GM12872 (cell line): ENCODE measurements around the gene PTPN5.

ENCODE experiments used
- CTCF ChIP-seq: IDR thresholded peaks from 3 replicates; pipeline ENCODE4 v1.5.1; 2011; ENCODE audit warnings: low read depth, mild to moderate bottlenecking, low read length, moderate library complexity; ENCODE audit not compliant: insufficient read depth

PTPN5 gene

GRCh38 chr11:18794956-18795355 is 3.4 kb upstream of the PTPN5 start:
- no peak for TF ChIP-seq CTCF

GRCh38 chr11:18792827-18793226 is 1.2 kb upstream of the PTPN5 start:
- no peak for TF ChIP-seq CTCF

- no peak for TF ChIP-seq CTCF
These were observed 501 bp upstream of the PTPN5 start for GRCh38 chr11:18791969-18792628.

DNA sequence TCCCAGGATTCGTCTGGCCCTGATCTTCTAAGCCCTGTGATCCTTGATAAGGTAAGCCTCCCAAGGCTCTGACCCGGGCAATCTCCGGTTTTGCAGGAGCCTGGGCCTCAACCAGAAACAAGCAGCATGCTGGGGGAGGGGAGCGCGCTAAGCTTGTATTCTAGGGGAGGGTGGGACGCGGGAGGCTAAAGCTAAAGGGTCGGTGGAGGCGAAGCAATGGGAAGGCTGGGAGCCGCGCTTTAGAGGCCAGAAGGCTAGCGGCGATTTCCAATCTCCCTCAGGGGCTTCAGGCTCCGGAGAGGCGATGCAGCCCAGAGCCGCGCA is 753 bp downstream of the PTPN5 start:
- no peak for TF ChIP-seq CTCF

GRCh38 chr11:18789942-18790341 is 1.7 kb downstream of the PTPN5 start:
- TF ChIP-seq CTCF, result no peak

- no peak for TF ChIP-seq CTCF
These were observed 6.2 kb downstream of the PTPN5 start for GRCh38 chr11:18785411-18785810.

DNA sequence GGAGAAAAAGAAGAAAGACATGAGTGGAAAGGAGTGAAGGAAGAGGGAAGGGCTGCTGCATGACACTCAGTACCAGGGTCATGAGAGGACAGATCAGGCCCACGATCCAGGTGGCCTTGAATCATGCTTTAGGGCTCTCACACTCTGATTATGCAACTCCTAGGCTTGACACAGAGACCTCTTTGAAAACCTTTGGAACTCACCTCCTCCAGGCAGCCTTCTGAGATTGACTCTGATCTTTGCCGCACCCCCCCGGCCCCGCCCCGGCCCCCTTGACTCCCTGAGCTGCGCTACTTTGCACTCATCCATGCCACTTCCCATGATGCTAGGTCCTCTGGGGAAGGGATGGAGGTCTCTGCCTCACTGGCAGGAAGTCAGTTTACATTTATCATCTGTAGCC is 10.7 kb downstream of the PTPN5 start:
- TF ChIP-seq CTCF, result no peak
